Measurements from ENCODE around the gene PTPRM. TPM values are rescaled to one million over a fixed set of nuclear protein-coding genes. Genes with fewer than 3 reads are reported as not detected.

PTPRM gene
- total and polyA plus RNA-seq, 2 of the 8 experiments (the other 6 are each of a cell fraction or from before 2014, with no cell fraction given): 4.1 to 7.0 TPM

DNA sequence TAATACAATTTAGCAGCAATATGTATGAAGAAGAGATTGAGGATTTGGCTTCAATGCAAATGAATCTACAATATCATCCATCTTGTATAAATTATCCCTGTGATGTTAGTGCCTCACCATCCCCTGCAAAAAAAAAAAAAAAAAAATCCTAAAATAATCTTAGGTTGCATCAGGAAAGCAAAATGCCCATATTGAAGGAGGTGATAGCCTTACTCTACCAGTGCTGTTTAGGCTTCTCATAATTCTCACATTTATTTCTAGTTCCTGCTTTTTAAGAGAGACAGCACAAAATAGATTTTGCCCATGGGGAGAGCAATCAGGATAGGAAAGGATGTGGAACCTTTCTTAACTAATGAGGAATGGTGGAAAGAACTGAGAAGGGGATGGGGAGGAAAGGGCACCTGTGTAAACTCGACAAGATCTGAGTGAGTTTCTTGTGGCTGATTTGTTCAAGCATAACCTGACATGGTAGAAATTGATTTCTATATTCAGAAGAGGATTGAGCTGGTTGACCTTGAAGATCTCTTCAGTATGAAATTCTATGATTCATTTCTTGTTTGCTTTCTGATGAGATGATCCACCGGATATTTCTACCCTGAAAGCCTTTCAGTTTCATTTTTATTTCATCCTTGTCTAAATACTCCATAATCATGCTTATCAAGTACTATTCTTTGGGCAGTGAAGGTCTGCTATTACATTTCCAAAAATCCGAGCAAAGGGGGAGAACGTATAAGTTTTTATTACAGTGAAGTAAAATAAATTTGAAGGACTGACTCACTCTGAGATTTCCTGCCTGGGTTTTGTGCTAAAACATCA lies 391.2 kb downstream of the PTPRM start:
- Histone ChIP-seq H3K9ac (replicated peaks in 1 of 4; ENCODE audit: extremely low read depth in 1 of 4, low read depth in 3 of 4, low read length in 3 of 4) (no peak overlapping the region), H2BK15ac (ENCODE audit: low read length) (no peak overlapping the region), H3K14ac (ENCODE audit: insufficient read length) (no peak overlapping the region), H3K27me3 (replicated peaks in 1 of 4; ENCODE audit: control insufficient read depth in 3 of 4, extremely low read depth in 1 of 4, insufficient read depth in 3 of 4, low read length in 3 of 4) (no peaks in the 10 kb centered on the region), H3K23me2 (ENCODE audit: low read depth, low read length) (no peaks in the 10 kb centered on the region), H3K18ac (ENCODE audit: extremely low read depth, low read length) (no peak overlapping the region), H3K4me1 (replicated peaks in 1 of 4; ENCODE audit: control insufficient read depth in 3 of 4, insufficient read depth in 4 of 4, low read length in 3 of 4) (no peaks in the 10 kb centered on the region; a peak in 1 of 7 replicates), H2BK12ac (ENCODE audit: low read depth, low read length) (no peak overlapping the region), H3K79me2 (ENCODE audit: control insufficient read depth in 1 of 2, insufficient read depth in 2 of 2, low read length in 2 of 2) (no peaks in the 10 kb centered on the region), H2BK5ac (ENCODE audit: low read depth, low read length) (no peak overlapping the region), H2AFZ (ENCODE audit: low read length) (no peak overlapping the region), H3K9me3 (ENCODE audit: insufficient read depth in 2 of 2, low read depth in 1 of 2, low read length in 1 of 2) (no peaks in the 10 kb centered on the region), H4K8ac (ENCODE audit: extremely low read depth, insufficient read depth, low read length) (no peak overlapping the region), H3K27ac (ENCODE audit: low read depth, low read length) (no peak overlapping the region), H2AK5ac (ENCODE audit: low read depth, low read length) (no peak overlapping the region), H3K56ac (replicated peaks; ENCODE audit: insufficient read length, low read depth, low read length) (no peak overlapping the region), H2BK120ac (replicated peaks; ENCODE audit: low read depth, low read length) (no peak overlapping the region), H2BK20ac (ENCODE audit: low read length) (no peak overlapping the region), H4K20me1 (replicated peaks in 1 of 2; ENCODE audit: control insufficient read depth in 1 of 2, insufficient read depth in 2 of 2, low read length in 2 of 2) (no peaks in the 10 kb centered on the region), H3K23ac (ENCODE audit: insufficient read length) (no peak overlapping the region), H3K4me2 (ENCODE audit: insufficient read depth in 1 of 2, low read depth in 2 of 2, low read length in 2 of 2) (no peak overlapping the region), H3K36me3 (ENCODE audit: control insufficient read depth in 2 of 4, insufficient read depth in 4 of 4, low read length in 3 of 4) (no peaks in the 10 kb centered on the region), H4K5ac (ENCODE audit: insufficient read length, low read depth, low read length) (no peak overlapping the region), H3K79me1 (ENCODE audit: low read depth, low read length) (no peaks in the 10 kb centered on the region), H3K4me3 (ENCODE audit: extremely low read depth in 1 of 4, insufficient read depth in 2 of 4, low read depth in 3 of 4, low read length in 4 of 4) (no peak overlapping the region), H3K4ac (replicated peaks; ENCODE audit: insufficient read length, low read depth, low read length) (no peak overlapping the region), H4K91ac (replicated peaks; ENCODE audit: insufficient read length, low read length) (no peak overlapping the region)
- DNase-seq (ENCODE audit: low read depth in 1 of 2, low spot score in 2 of 2) (no peak), FAIRE-seq (no peak)
- ChIA-PET CTCF (ENCODE audit: partially characterized antibody) (no interaction called here), POLR2A (ENCODE audit: partially characterized antibody) (no interaction called here)
- WGBS, 2 experiments (ENCODE audit: extremely low coverage in 1 of 2, insufficient coverage in 1 of 2, insufficient read length in 1 of 2, insufficient replicate concordance in 2 of 2, low coverage in 1 of 2, low lambda C conversion rate in 2 of 2, missing lambda C conversion rate in 1 of 2): 93% methylated on average over 4 of the region's 4 CpGs; no CpG with 5 or more reads in 1 of the 2 experiments
- TF ChIP-seq CHD1 (IDR thresholded peaks at IDR 0.05; ENCODE audit: low read depth, low read length): no peak
- TF ChIP-seq FOSL1 (IDR thresholded peaks at IDR 0.05; ENCODE audit: insufficient read depth, low read depth, low read length): no peak
- TF ChIP-seq POLR2A (IDR thresholded peaks at IDR 0.05; ENCODE audit: control extremely low read depth in 1 of 2, low read depth in 2 of 2, low read length in 2 of 2): no peak
- TF ChIP-seq RNF2 (IDR thresholded peaks at IDR 0.05; ENCODE audit: borderline replicate concordance, low read depth, low read length, missing control alignments, poor library complexity, severe bottlenecking): no peak
- TF ChIP-seq POU5F1 (IDR thresholded peaks at IDR 0.05; ENCODE audit: low read depth, low read length): no peak
- no peak for TF ChIP-seq SRF (IDR thresholded peaks at IDR 0.05; ENCODE audit: low read depth, low read length)
- TF ChIP-seq, protein P1, sequence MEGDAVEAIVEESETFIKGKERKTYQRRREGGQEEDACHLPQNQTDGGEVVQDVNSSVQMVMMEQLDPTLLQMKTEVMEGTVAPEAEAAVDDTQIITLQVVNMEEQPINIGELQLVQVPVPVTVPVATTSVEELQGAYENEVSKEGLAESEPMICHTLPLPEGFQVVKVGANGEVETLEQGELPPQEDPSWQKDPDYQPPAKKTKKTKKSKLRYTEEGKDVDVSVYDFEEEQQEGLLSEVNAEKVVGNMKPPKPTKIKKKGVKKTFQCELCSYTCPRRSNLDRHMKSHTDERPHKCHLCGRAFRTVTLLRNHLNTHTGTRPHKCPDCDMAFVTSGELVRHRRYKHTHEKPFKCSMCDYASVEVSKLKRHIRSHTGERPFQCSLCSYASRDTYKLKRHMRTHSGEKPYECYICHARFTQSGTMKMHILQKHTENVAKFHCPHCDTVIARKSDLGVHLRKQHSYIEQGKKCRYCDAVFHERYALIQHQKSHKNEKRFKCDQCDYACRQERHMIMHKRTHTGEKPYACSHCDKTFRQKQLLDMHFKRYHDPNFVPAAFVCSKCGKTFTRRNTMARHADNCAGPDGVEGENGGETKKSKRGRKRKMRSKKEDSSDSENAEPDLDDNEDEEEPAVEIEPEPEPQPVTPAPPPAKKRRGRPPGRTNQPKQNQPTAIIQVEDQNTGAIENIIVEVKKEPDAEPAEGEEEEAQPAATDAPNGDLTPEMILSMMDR (IDR thresholded peaks at IDR 0.05; ENCODE audit: control extremely low read depth in 1 of 3, insufficient read depth in 1 of 3, low read depth in 1 of 3, low read length in 3 of 3): no peak
- TF ChIP-seq, protein P2, sequence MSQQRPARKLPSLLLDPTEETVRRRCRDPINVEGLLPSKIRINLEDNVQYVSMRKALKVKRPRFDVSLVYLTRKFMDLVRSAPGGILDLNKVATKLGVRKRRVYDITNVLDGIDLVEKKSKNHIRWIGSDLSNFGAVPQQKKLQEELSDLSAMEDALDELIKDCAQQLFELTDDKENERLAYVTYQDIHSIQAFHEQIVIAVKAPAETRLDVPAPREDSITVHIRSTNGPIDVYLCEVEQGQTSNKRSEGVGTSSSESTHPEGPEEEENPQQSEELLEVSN (IDR thresholded peaks at IDR 0.05): no peak
- TF ChIP-seq RFX5 (IDR thresholded peaks at IDR 0.05; ENCODE audit: borderline replicate concordance, low read depth, low read length): no peak
